ENCODE results near the gene DNAH7. TPM values are rescaled to one million over a fixed set of nuclear protein-coding genes. Genes with fewer than 3 reads are reported as not detected.
A peak's percentile ranks its signal among the peaks of the same experiment; 100 is the strongest.

Gene DNAH7
- total and polyA plus RNA-seq, 9 of the 15 experiments (the other 6 are each of a cell fraction or from before 2014, with no cell fraction given), result 0.03 to 0.42 (median 0.18) TPM

DNA sequence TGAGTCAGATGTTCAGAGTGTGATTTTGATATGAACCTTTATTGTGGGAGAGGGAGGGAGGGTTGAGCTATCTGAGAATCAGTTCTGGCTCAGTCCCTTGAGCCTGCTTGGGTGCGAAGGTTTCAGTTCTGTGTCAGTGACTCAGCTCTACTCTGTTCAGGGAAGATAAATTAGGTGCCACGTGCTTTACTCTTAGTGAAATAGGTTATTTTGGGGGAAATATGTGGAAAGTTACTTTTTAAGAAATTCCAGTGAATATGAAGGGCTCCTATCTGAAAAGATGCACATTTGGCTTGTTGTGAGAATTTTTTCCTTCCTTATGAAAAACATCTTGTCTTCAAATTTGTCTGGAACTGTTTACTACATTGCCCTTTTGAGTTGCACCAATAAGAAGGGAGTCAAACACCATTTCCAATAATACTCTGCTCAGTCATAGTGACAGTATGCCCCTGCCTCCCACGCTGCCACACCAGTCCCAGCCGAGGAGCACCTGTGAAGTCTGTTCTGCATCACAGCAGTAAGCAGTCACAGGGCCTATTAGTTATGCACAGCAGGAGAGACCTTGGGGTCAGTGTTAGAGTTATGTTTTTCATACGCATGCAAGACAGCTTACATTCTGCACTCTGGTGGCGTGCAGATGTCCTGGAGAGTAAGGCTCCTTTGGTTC, 32.8 kb upstream of the DNAH7 start (continued):
- TF ChIP-seq ERF (CRISPR knock-in tag; IDR thresholded peaks at IDR 0.05) (no peak), ZBTB17 (CRISPR knock-in tag; IDR thresholded peaks at IDR 0.05) (no peak), HMG20B (CRISPR knock-in tag; IDR thresholded peaks at IDR 0.05) (no peak), PHF8 (IDR thresholded peaks at IDR 0.05; ENCODE audit: borderline replicate concordance, low read length) (no peak), PRMT5 (CRISPR knock-in tag; IDR thresholded peaks at IDR 0.05) (no peak), IRF2 (CRISPR knock-in tag; IDR thresholded peaks at IDR 0.05) (no peak), BRD4 (IDR thresholded peaks at IDR 0.05) (no peak), MBD1 (CRISPR knock-in tag; IDR thresholded peaks at IDR 0.05) (no peak), HBP1 (CRISPR knock-in tag; IDR thresholded peaks at IDR 0.05) (no peak), SPI1 (IDR thresholded peaks at IDR 0.05; ENCODE audit: borderline replicate concordance, low read depth, low read length) (no peak), LARP7 (IDR thresholded peaks at IDR 0.05) (no peak), NFIX (CRISPR knock-in tag; IDR thresholded peaks at IDR 0.05; ENCODE audit: low read depth) (no peak), IFI16 (CRISPR knock-in tag; IDR thresholded peaks at IDR 0.05) (no peak), AFF1 (IDR thresholded peaks at IDR 0.05; ENCODE audit: low read depth in 1 of 2, partially characterized antibody in 2 of 2) (peak in 1 of 2 experiments; percentile 35), POLR2AphosphoS5 (IDR thresholded peaks at IDR 0.05; ENCODE audit: control insufficient read depth, insufficient read depth, low read depth, low read length) (0 out of 2 replicates have a peak, but pooled peaks have one; percentile 17), PHB (CRISPR knock-in tag; IDR thresholded peaks at IDR 0.05) (no peak), RHOXF2B (CRISPR knock-in tag; conservative IDR thresholded peaks at IDR 0.05) (no peak), GABPB2 (CRISPR knock-in tag; conservative IDR thresholded peaks at IDR 0.05) (no peak), TRIM28 (IDR thresholded peaks at IDR 0.05) (no peak)
- TF ChIP-seq, protein P1, sequence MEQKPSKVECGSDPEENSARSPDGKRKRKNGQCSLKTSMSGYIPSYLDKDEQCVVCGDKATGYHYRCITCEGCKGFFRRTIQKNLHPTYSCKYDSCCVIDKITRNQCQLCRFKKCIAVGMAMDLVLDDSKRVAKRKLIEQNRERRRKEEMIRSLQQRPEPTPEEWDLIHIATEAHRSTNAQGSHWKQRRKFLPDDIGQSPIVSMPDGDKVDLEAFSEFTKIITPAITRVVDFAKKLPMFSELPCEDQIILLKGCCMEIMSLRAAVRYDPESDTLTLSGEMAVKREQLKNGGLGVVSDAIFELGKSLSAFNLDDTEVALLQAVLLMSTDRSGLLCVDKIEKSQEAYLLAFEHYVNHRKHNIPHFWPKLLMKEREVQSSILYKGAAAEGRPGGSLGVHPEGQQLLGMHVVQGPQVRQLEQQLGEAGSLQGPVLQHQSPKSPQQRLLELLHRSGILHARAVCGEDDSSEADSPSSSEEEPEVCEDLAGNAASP (IDR thresholded peaks at IDR 0.05), result no peak
- TF ChIP-seq, protein P2, sequence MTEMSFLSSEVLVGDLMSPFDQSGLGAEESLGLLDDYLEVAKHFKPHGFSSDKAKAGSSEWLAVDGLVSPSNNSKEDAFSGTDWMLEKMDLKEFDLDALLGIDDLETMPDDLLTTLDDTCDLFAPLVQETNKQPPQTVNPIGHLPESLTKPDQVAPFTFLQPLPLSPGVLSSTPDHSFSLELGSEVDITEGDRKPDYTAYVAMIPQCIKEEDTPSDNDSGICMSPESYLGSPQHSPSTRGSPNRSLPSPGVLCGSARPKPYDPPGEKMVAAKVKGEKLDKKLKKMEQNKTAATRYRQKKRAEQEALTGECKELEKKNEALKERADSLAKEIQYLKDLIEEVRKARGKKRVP (CRISPR knock-in tag; IDR thresholded peaks at IDR 0.05), result no peak

Data from K562 (cell line).